Central memory CD8-positive, alpha-beta T cell (primary cell): Measurements from ENCODE around the gene OR7D4.

ENCODE experiments used
- ATAC-seq: fragments of 150-1000 bp; cut with Tn5 transposase; replicated peaks from 2 replicates; pipeline ENCODE4 v1.10.0; 2022; ENCODE audit warnings: mild to moderate bottlenecking, moderate FRiP score, moderate number of reproducible peaks; ENCODE audit not compliant: poor library complexity, severe bottlenecking; ENCODE audit errors: extremely low read depth
- DNase-seq, 2 donors: peaks; one replicate each; pipeline ENCODE4 v3.0.0; 2021; ENCODE audit warnings: low spot score in 2 of 2
- H3K27ac Mint-ChIP-seq: one replicate; pipeline ENCODE4 v1.8.0; 2022; ENCODE audit warnings: low read depth, mild to moderate bottlenecking, moderate library complexity, mixed read lengths
- H3K27me3 Mint-ChIP-seq: one replicate; pipeline ENCODE4 v1.8.0; 2022; ENCODE audit warnings: mixed read lengths
- H3K36me3 Mint-ChIP-seq: one replicate; pipeline ENCODE4 v1.8.0; 2022; ENCODE audit warnings: mild to moderate bottlenecking, moderate library complexity, mixed read lengths; ENCODE audit not compliant: insufficient read depth
- H3K4me1 Mint-ChIP-seq: one replicate; pipeline ENCODE4 v1.8.0; 2022; ENCODE audit warnings: mixed read lengths
- H3K4me3 Mint-ChIP-seq: one replicate; pipeline ENCODE4 v1.8.0; 2022; ENCODE audit warnings: mild to moderate bottlenecking, moderate library complexity, mixed read lengths
- H3K9me3 Mint-ChIP-seq: one replicate; pipeline ENCODE4 v1.8.0; 2022; ENCODE audit warnings: mixed read lengths

OR7D4 gene

DNA sequence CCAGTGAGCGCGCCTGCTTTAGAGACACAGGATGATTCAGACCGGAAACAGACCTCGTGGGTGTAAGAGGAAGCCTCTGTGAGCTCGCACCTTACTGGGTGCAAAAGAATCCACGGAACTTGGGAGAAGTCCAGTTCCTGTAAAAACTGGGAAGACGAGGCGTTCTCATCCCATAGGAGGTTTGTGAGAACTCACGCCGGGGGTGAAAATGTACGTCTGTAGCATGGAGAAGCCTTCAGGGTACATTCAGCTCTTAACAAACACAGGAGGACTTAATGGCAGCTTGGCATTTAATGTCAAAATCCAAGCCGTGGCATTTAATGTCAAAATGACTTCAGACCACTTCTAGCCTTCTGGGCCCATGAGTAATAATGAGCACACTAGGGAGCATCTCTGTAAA is 58.0 kb downstream of the OR7D4 start:
- H3K27me3 Mint-ChIP-seq, result no peaks in the 10 kb centered on the region
- no peak overlapping the region for H3K27ac Mint-ChIP-seq
- DNase-seq (no peak), ATAC-seq (no peak)
- H3K4me1 Mint-ChIP-seq, result no peaks in the 10 kb centered on the region
- no peak overlapping the region for H3K4me3 Mint-ChIP-seq
- peaks cover 78% of the 10 kb centered on the region for H3K36me3 Mint-ChIP-seq
- no peaks in the 10 kb centered on the region for H3K9me3 Mint-ChIP-seq
